HepG2 (cell line): ENCODE results near the gene ZFPL1. TPM values are rescaled to one million over a fixed set of nuclear protein-coding genes. Genes with fewer than 3 reads are reported as not detected.

Experiments used
- CBX5 ChIP-seq: sonication (generic); formaldehyde crosslinking; IDR thresholded peaks from 2 replicates; pipeline ENCODE4 v1.4.0; 2020; ENCODE audit warnings: missing genetic modification reagents, borderline replicate concordance
- CEBPG ChIP-seq: IDR thresholded peaks from 2 replicates; pipeline ENCODE4 v1.6.1; 2016
- CREB1 ChIP-seq, 2 experiments: fragments of 450-650 bp in 1 of 2; IDR thresholded peaks; 2 replicates each; pipeline ENCODE4 v1.6.1; 2016 to 2017; ENCODE audit warnings: control low read depth in 1 of 2, mild to moderate bottlenecking in 1 of 2, missing compliant biosample characterization in 1 of 2, missing genetic modification characterization in 1 of 2
- DRAP1 ChIP-seq: IDR thresholded peaks from 2 replicates; pipeline ENCODE4 v1.6.1; 2016; ENCODE audit warnings: missing genetic modification reagents, missing compliant biosample characterization
- ELF1 ChIP-seq: sonication (generic); formaldehyde crosslinking; IDR thresholded peaks from 2 replicates; pipeline ENCODE4 v1.4.0; 2020; ENCODE audit warnings: missing genetic modification reagents
- ESRRA ChIP-seq: sonication (generic); formaldehyde crosslinking; IDR thresholded peaks from 2 replicates; pipeline ENCODE4 v1.5.1; 2020; ENCODE audit warnings: mild to moderate bottlenecking, low read depth, missing genetic modification reagents
- FOXK1 ChIP-seq: sonication (generic); formaldehyde crosslinking; IDR thresholded peaks from 2 replicates; pipeline ENCODE4 v1.4.0; 2020; ENCODE audit warnings: low read depth, missing genetic modification reagents, borderline replicate concordance
- HDAC1 ChIP-seq: sonication (generic); formaldehyde crosslinking; IDR thresholded peaks from 2 replicates; pipeline ENCODE4 v1.5.1; 2020; ENCODE audit warnings: mild to moderate bottlenecking, missing genetic modification reagents
- HOXA3 ChIP-seq: sonication (generic); formaldehyde crosslinking; IDR thresholded peaks from 2 replicates; pipeline ENCODE4 v1.5.0; 2020; ENCODE audit warnings: missing genetic modification reagents
- IRF2 ChIP-seq: IDR thresholded peaks from 2 replicates; pipeline ENCODE4 v1.6.1; 2018; ENCODE audit warnings: missing genetic modification reagents, missing compliant biosample characterization
- ISL2 ChIP-seq: sonication (generic); formaldehyde crosslinking; IDR thresholded peaks from 2 replicates; pipeline ENCODE4 v1.5.0; 2020; ENCODE audit warnings: missing genetic modification reagents
- ISX ChIP-seq: sonication (generic); formaldehyde crosslinking; conservative IDR thresholded peaks from 2 replicates; pipeline ENCODE4 v1.5.0; 2020; ENCODE audit warnings: missing genetic modification reagents
- MAF1 ChIP-seq: sonication (generic); formaldehyde crosslinking; IDR thresholded peaks from 2 replicates; pipeline ENCODE4 v1.5.0; 2020; ENCODE audit warnings: missing genetic modification reagents, borderline replicate concordance
- NFKB2 ChIP-seq: sonication (generic); formaldehyde crosslinking; IDR thresholded peaks from 2 replicates; pipeline ENCODE4 v1.4.0; 2020; ENCODE audit warnings: missing genetic modification reagents, borderline replicate concordance
- PITX1 ChIP-seq: sonication (generic); formaldehyde crosslinking; IDR thresholded peaks from 2 replicates; pipeline ENCODE4 v1.5.1; 2020; ENCODE audit warnings: mild to moderate bottlenecking, missing genetic modification reagents
- RAD51 ChIP-seq: fragments of 450-650 bp; IDR thresholded peaks from 2 replicates; pipeline ENCODE4 v1.6.1; 2016; ENCODE audit warnings: borderline replicate concordance
- THAP8 ChIP-seq: sonication (generic); formaldehyde crosslinking; IDR thresholded peaks from 2 replicates; pipeline ENCODE4 v1.5.1; 2020; ENCODE audit warnings: missing genetic modification reagents, mild to moderate bottlenecking, borderline replicate concordance
- U2AF1 ChIP-seq: fragments of 200-400 bp; formaldehyde crosslinking; optimal IDR thresholded peaks from 2 replicates; pipeline ENCODE3; 2017; ENCODE audit warnings: mild to moderate bottlenecking, low read depth, low read length
- ZNF234 ChIP-seq: sonication (generic); formaldehyde crosslinking; conservative IDR thresholded peaks from 2 replicates; pipeline ENCODE4 v1.5.1; 2020; ENCODE audit warnings: mild to moderate bottlenecking, missing genetic modification reagents
- ZNF256 ChIP-seq: sonication (generic); formaldehyde crosslinking; conservative IDR thresholded peaks from 2 replicates; pipeline ENCODE4 v1.4.0; 2020; ENCODE audit warnings: missing genetic modification reagents
- ZNF326 ChIP-seq: sonication (generic); formaldehyde crosslinking; IDR thresholded peaks from 2 replicates; pipeline ENCODE4 v1.4.0; 2020; ENCODE audit warnings: missing genetic modification reagents, borderline replicate concordance
- ZNF747 ChIP-seq: sonication (generic); formaldehyde crosslinking; IDR thresholded peaks from 2 replicates; pipeline ENCODE4 v1.8.1; 2023; ENCODE audit warnings: missing genetic modification reagents, mild to moderate bottlenecking, borderline replicate concordance
- polyA plus RNA-seq, 8 experiments: library from polyadenylated mRNA; depleted of rRNA in 3 of 8; stranded (reverse) in 7 of 8; unstranded in 1 of 8; fragments of >200 nt; fragmentation: Illumina TruSeq in 4 of 8; extraction: Trizol in 4 of 8; gene quantifications; 2 replicates each; pipeline versions ENCODE4 v1.2.1 to v1.2.3, GENCODE V29; 2011 to 2016; ENCODE audit warnings: low read depth in 4 of 8, missing spikeins in 1 of 8, mixed read lengths in 1 of 8; ENCODE audit not compliant: insufficient read depth in 1 of 8
- total RNA-seq, 5 experiments: library from RNA; depleted of rRNA; stranded (reverse); fragments of >200 nt; fragmentation: Illumina TruSeq; extraction: Trizol; gene quantifications; 2 replicates each; pipeline ENCODE4 v1.2.3, GENCODE V29; 2016; ENCODE audit warnings: low read depth in 1 of 5
- TF ChIP-seq, protein P1 (sequence below): sonication (generic); formaldehyde crosslinking; IDR thresholded peaks from 2 replicates; pipeline ENCODE4 v1.5.0; 2020; ENCODE audit warnings: missing genetic modification reagents
- TF ChIP-seq, protein P2 (sequence below): sonication (generic); formaldehyde crosslinking; IDR thresholded peaks from 2 replicates; pipeline ENCODE4 v1.4.0; 2020; ENCODE audit warnings: mild to moderate bottlenecking, missing genetic modification reagents
- TF ChIP-seq, protein P3 (sequence below): sonication (generic); formaldehyde crosslinking; IDR thresholded peaks from 2 replicates; pipeline ENCODE4 v1.4.0; 2020; ENCODE audit warnings: missing genetic modification reagents

The ZFPL1 gene
- total and polyA plus RNA-seq, 2 of the 13 experiments (the other 11 are each of a cell fraction or from before 2014, with no cell fraction given) = 32.2 to 56.0 TPM

DNA sequence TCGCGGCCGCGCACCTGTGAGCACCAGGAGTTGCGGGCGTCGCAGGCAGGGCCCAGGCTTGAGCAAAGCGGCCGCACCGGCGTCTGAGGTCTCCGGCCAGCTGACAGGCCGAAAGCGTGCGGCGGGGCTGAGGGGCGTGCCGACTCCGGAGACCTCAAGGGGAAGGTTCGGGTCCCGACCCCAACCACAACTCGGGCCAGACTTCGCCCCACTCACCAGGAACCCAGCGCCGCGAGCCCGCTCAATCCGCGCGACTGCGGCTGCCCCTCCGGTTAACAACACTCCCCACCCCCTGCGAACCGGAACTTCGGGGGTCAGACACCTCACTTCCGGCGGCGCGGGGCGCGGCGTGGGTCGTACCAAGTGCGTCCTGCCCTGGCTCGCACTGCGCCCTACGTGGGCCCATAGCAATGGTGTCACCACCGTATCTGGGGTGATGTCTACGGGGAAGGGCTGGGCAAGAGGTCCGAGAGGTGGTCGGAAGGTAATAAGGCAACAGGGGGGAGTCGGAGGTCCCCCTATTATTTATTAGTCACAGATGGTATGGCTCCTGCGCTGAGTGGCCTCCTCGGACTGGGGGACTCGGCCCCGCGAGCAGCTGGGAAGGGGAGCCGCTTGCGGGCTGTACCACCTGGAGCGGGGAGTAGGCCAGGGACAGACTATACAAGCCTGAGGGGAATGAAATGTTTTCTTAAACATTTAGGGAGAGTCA, 50.4 kb downstream of the ZFPL1 start, which contains the start of gene SYVN1 (continued):
- TF ChIP-seq ESRRA (CRISPR knock-in tag) = peak; percentile 49; the same call in 1 of the 2 replicates
- TF ChIP-seq ZNF747 (CRISPR knock-in tag) = peak; percentile 88
- TF ChIP-seq THAP8 (CRISPR knock-in tag) = no peak
- TF ChIP-seq, protein P1, sequence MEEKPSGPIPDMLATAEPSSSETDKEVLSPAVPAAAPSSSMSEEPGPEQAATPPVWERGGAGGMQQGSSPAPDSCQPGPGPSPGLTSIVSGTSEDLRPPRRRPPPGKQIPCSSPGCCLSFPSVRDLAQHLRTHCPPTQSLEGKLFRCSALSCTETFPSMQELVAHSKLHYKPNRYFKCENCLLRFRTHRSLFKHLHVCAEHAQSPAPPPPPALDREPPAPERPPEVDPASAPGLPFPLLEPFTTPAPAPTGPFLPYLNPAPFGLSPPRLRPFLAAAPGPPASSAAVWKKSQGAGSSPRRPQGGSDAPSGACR (CRISPR knock-in tag) = peak; percentile 71; the same call in 1 of the 2 replicates
- no peak for TF ChIP-seq U2AF1
- TF ChIP-seq IRF2 (CRISPR knock-in tag) = peak; percentile 73; the same call in 1 of the 2 replicates
- TF ChIP-seq ZNF234 (CRISPR knock-in tag) = 0 out of 2 replicates have a peak, but pooled peaks have one; percentile 36
- TF ChIP-seq HOXA3 (CRISPR knock-in tag) = peak; percentile 89
- TF ChIP-seq, protein P2, sequence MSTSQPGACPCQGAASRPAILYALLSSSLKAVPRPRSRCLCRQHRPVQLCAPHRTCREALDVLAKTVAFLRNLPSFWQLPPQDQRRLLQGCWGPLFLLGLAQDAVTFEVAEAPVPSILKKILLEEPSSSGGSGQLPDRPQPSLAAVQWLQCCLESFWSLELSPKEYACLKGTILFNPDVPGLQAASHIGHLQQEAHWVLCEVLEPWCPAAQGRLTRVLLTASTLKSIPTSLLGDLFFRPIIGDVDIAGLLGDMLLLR (CRISPR knock-in tag) = peak; percentile 75; the same call in 1 of the 2 replicates
- 0 out of 2 replicates have a peak, but pooled peaks have one; percentile 24 for TF ChIP-seq ISL2 (CRISPR knock-in tag)
- no peak for TF ChIP-seq ZNF326 (CRISPR knock-in tag)
- peak; percentile 81 for TF ChIP-seq HDAC1 (CRISPR knock-in tag)
- peak; percentile 81 for TF ChIP-seq ELF1
- TF ChIP-seq, protein P3, sequence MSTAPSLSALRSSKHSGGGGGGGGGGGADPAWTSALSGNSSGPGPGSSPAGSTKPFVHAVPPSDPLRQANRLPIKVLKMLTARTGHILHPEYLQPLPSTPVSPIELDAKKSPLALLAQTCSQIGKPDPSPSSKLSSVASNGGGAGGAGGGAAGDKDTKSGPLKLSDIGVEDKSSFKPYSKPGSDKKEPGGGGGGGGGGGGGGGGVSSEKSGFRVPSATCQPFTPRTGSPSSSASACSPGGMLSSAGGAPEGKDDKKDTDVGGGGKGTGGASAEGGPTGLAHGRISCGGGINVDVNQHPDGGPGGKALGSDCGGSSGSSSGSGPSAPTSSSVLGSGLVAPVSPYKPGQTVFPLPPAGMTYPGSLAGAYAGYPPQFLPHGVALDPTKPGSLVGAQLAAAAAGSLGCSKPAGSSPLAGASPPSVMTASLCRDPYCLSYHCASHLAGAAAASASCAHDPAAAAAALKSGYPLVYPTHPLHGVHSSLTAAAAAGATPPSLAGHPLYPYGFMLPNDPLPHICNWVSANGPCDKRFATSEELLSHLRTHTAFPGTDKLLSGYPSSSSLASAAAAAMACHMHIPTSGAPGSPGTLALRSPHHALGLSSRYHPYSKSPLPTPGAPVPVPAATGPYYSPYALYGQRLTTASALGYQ (CRISPR knock-in tag) = peak; percentile 16; the same call in 1 of the 2 replicates
- TF ChIP-seq NFKB2 (CRISPR knock-in tag) = peak; percentile 52; the same call in 1 of the 2 replicates
- TF ChIP-seq ISX (CRISPR knock-in tag) = 0 out of 2 replicates have a peak, but pooled peaks have one; percentile 55
- TF ChIP-seq DRAP1 (CRISPR knock-in tag) = peak; percentile 77
- no peak; the same call in 1 of the 2 replicates for TF ChIP-seq MAF1 (CRISPR knock-in tag)
- TF ChIP-seq CBX5 (CRISPR knock-in tag) = no peak; the same call in 1 of the 2 replicates
- TF ChIP-seq ZNF256 (CRISPR knock-in tag) = no peak; the same call in 1 of the 2 replicates
- peak; percentile 82 for TF ChIP-seq CREB1 (IDR thresholded peaks at IDR 0.05)
- peak; percentile 93 for TF ChIP-seq CREB1 (CRISPR knock-in tag; IDR thresholded peaks at IDR 0.05)
- peak; percentile 73; the same call in 1 of the 2 replicates for TF ChIP-seq FOXK1 (CRISPR knock-in tag)
- TF ChIP-seq CEBPG (CRISPR knock-in tag) = no peak
- TF ChIP-seq RAD51 = no peak
- peak; percentile 34; the same call in 1 of the 2 replicates for TF ChIP-seq PITX1 (CRISPR knock-in tag)
